NCI-H2227 (cell line): ENCODE results near the gene C16orf92.

ENCODE experiments used
- DNase-seq: peaks from one replicate; lab custom pipeline; 2025; ENCODE audit not compliant: unreplicated experiment; lab: John Stamatoyannopoulos, UW

C16orf92 gene

DNA sequence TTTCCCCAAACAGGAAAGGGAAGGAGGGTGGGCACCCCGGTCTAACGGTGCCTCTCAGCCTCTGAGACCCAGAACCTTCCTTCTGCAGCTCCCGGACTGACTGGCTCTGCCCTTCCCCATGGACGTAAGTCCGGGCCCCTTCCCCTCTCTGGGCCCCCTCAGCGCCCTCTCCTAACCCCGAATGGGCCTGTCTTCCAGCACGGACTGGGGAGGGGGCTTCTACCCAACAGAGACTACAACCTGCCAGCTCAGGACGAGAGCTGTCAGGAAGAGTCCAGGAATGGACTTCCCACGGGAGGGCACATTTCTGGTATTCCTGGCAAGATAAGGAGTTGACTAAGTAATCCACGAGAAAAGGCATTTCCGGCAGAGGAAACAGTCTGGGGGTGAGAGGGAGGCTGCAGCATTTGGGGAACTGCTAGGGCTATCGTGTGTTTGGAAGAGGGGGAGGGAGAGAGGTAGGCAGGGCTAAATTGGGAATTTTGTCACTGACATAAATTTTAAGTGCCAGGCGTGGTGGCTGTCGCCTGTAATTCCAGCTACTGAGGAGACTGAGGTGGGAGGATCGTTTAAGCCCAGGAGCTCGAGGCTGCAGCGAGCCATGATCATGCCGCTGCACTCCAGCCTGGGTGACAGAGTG, 30.5 kb downstream of the C16orf92 start:
- DNase-seq, result no peak

DNA sequence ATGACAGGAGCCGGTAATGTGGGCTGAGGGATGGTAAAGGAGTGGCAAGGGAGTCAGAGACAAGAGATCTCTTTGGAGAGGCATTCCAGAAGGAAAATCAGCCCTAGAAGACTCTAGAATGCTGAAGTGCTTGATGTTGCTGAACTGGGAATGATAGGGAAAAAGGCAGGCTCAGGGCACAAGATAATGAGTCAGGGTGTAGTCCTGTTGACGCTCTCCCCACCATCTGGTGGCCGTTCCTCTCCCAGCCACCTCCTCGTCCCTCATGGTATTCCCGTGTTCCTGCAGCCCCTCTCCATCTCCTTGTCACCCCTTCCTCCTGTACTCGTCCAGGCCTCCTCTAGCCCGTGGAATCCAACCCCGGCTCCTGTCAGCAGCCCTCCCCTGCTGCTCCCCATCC, 31.5 kb downstream of the C16orf92 start:
- DNase-seq, result no peak

DNA sequence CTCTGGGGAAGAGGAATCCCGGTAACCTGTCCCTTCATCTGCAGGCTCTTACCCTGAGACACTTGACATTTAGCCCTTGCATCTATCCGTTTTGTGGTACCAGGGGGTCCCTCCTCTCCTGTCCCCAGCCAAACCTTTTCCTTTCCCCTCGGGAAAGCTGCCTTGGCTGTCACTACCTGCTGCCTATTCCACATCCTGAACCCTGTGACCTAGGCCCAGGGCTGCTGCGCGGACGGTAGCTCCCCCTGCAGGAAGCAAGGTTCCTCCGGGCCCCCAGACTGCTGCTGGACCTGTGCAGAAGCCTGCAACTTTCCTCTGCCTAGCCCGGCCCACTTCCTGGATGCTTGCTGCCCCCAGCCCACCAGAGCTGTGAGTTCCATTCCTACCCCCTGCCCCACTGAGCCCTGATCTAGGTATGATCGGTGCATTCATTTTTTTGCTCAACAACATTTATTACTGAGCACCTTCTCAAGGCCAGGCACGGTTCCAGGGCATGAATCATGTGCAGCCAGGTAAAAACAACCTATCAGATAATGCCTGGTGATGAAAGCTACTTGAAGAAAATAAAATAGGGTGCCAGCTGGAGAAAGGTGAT, 32.1 kb downstream of the C16orf92 start:
- peak; percentile 55 for DNase-seq

DNA sequence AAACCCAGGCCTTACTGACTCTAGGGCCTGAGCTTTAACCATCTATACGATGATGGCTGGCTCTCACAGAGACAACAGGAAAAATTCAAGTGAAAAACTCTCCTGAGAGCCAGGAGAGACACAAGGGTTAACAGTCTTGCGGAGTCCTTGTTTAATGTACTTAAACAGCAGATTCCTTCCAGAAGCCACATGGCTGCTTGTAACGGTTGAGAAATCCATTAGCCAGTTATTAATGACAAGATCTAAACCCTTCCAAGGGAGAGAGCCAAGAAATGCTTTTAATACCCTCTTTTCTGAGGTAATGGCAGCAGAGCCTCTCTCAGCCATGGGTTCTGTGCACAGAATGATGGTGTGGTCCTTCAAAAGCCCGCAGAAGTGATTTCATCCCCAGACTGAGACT, 37.3 kb downstream of the C16orf92 start:
- DNase-seq, result no peak

DNA sequence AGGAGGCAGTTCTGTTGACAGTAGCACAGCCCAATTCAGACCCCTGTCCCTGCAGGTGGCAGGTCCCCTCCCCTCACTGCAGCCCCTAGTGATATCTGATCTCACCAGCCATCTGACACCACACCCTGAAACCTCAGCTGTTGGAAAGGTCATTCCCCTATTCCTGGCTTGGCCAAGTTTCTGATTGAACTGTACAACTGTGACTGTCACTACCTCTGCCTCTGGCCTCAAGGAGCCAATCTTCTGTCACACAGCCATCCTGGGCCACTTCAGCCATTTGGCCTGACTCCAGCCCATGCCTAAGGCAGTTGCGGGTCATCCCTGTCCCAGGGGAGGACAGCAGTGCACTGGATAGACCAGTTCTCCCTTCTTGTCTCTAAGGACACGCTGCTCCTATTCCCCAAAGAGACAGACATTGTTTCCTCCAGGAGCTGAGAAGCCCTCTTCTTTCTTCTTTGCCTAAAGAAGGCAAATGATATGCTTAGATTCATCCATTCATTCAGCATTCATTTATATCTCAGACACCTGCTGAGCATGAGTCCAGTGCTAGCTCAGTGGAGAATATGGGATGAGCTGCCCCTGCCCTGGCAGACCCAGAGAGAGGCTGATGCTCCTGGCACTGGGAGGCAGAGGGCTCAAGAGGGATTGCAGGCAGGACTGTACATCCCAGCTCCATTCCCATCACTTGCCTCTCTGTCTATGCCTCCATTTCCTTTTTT, 38.0 kb downstream of the C16orf92 start:
- DNase-seq, result no peak

DNA sequence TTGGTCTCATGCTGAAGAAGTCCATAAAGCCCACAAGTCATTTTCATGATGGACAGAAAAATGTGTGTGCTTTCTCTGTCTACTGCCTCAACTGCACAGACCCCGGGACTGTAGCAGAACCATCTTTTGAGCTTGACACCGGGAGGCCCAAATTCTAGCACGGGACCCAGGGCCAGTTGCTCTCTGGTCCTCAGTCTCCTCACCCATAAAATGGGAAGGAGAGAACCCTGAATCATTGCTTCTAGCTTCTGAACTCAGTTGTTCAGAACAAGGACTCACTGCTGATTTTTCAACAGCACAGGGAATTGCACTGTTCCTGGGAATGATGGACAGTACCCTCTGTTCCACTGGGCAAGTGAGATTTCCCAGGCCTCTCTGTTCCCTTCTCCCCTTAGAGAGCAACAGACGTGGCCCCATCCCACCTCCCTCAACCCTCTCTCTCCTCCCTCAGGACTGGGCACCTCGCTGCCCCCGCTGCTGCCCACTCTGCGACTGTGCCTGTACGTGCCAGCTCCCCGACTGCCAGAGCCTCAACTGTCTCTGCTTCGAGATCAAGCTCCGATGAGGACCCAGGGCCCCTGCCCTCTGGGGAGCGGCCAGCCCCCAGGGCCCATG, 40.4 kb downstream of the C16orf92 start:
- DNase-seq, result no peak

DNA sequence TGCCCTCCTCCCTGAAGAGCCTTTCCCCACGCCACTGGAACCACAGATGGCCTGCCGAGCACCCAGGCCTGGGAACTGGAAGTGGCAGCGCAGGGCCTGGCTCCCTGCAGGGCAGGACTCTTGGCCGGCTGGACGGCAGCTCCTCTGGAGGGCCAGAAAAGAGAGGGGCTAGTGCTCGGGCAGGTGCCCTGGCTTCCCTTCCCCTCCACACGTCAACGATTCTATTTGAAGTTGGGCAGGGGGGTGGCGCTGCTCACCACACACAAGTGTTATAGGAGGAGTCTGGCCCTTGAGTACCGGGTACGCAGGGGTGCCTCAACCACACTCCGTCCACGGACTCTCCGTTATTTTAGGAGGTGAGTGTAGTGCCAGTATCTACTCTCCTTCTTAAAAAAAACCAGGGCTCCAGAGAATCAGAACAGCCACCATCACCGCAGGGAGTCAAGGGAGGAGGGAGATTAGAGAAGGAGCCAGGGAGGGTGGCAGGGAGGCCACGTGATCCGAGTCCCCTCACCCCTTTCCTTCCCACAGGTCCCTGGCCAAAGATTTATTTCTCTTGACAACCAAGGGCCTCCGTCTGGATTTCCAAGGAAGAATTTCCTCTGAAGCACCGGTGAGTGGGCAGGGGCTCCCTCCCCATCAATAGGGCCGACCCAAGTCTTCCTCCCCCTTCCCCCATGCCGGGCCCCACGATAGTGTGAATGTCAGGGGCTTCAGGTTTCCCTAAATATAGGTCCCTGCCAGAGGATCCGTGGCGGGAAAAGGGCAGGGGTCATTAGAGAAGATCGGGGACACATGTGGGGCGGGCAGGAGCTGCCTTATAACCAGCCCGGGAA, 41.1 kb downstream of the C16orf92 start:
- peak; percentile 68 for DNase-seq

DNA sequence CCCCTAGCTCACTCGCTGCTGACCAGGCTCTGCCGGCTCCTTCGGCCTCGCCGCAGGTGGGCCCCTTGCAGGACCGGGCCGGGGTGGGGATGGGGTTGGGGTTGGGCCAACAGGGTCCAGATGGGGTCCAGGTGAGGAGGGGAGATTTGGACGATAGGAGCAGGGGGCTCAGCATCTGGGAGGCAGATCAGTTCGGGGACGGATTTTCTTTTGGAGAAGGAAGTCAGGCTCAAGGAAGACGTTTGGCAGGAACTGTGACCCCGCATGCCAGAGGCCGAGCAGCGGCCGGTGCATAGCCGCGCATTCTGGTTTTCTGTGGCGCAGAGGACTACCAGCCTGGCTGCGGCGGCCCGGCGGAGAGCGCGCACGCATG, 41.7 kb downstream of the C16orf92 start:
- no peak for DNase-seq

DNA sequence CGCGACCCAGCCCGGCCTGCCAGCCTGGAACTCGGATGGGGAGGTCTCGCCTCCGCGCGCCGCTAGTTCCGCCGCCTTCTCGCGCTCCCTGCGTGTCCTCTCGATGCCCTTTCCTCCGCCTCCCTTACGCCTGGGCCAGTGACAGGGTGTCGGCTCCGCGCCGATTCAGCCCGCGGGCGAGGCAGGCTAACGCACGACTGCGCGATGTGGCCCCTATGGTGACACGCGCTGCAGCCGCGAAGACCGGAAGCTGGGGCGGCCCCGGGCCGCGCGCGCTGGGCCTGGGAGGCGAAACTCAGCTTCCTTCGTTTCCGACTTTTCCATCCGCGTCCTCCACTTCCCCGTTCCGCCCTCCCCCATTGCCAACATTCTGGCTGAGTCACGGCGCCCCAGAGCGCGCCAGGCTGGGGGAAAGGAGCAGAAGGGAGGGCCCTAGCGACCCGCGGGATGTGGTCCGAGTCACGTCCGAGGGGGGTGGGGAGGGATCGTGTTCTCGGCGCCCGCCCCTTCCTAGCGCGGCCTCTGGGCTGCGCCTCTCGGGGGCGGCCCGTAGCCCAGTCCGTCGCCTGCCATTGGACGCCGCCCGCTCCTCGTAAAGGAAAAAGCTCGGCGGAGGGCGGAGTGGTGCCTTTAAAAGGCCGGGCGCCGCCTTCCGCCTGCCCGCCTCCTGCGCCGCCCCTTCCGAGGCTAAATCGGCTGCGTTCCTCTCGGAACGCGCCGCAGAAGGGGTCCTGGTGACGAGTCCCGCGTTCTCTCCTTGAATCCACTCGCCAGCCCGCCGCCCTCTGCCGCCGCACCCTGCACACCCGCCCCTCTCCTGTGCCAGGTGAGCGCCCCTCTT, 42.3 kb downstream of the C16orf92 start, which contains the start of gene ALDOA:
ALDOA (plus strand) TSS at position 659 of the 841 bp plus-strand sequence. CDS start 1,138 bp downstream, outside the sequence.
- peak; percentile 99 for DNase-seq

DNA sequence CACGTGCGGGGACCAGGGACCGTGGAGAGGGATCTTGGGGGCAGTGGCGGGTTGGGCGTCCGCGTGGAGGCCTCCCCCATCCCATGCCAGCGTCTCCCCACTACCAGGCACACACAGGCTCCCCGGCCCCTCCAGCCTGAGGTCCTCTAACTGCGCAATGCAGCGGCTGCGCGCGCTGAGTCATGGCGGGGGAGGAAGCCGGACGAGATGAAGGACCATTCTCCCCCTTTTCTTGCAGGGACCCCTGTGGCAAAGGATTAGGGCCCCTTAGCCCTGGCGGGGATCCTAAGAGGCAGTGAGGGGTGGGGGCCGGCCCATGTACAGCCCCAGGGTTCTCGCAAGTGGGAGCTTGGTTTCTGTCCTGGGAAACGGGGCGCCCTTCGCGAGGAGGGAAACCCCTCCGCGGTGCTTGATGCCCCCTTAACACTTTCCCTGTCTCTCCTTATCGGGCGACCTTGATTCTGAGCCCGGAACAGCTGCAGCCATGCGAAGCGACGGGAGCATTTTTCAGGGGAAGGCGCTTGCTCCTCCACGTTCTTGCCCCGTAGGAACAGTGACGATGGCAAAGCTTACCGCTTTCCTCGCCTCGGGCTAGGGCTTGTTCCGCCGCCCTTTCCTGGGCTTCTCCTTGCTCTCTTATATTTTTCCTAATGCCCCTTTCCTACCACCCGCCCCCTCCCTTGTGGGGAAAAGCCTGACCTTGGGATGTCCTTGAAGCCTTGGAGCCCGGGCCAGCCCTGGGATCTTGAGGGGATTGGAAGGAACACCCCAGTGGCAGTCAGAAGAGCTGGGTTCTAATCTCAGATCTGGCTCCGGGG, 43.2 kb downstream of the C16orf92 start:
- DNase-seq, result peak; percentile 75

DNA sequence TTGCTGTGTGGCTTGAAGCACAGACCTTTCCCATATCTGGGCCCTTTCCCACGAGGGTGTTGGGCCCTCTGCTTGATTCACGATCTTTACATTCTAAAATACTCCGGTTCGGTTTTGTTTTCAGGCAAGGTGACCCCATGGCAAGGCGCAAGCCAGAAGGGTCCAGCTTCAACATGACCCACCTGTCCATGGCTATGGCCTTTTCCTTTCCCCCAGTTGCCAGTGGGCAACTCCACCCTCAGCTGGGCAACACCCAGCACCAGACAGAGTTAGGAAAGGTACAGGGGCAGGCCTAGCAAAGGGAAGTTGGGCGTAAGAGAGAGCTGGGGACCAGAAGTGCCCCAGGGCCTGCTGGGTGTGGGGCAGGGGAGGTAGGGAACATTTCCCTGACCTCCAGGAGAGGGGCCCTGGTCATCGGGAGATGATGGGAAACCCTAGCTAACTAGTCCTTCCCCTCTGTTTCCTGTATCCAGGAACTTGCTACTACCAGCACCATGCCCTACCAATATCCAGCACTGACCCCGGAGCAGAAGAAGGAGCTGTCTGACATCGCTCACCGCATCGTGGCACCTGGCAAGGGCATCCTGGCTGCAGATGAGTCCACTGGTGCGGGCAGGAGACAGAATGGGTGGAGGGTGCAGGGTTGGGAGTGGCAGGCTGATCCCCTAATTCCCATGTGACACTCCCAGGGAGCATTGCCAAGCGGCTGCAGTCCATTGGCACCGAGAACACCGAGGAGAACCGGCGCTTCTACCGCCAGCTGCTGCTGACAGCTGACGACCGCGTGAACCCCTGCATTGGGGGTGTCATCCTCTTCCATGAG, 44.0 kb downstream of the C16orf92 start:
- no peak for DNase-seq

DNA sequence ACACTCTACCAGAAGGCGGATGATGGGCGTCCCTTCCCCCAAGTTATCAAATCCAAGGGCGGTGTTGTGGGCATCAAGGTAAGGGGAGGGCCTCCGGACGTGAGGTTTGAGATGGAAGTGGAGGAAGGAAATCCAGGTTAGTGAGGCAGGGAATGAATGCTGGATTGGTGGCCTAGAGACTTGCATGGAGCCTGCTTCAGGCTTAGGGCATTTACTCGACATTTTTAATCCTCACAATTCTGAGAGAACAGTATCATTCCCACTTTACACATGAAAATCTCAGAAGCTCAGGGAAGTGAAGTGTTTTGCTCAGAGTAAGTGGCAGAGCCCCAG, 44.6 kb downstream of the C16orf92 start:
- DNase-seq, result no peak

DNA sequence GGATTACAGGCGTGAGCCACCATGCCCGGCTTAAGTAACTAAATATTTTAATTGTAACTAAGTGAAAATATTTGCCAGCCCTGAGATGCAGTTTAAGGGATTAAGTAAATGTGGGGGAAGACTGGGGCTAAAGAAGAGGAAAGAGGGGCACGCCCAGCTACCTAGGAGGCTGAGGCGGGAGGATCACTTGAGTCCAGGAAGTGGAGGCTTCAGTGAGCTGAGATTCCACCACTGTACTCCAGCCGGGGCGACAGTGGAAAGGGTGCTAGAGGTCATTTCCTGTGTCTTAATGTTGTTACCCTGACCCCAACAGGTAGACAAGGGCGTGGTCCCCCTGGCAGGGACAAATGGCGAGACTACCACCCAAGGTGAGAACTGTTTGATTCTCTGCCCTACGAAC, 45.3 kb downstream of the C16orf92 start:
- no peak for DNase-seq

DNA sequence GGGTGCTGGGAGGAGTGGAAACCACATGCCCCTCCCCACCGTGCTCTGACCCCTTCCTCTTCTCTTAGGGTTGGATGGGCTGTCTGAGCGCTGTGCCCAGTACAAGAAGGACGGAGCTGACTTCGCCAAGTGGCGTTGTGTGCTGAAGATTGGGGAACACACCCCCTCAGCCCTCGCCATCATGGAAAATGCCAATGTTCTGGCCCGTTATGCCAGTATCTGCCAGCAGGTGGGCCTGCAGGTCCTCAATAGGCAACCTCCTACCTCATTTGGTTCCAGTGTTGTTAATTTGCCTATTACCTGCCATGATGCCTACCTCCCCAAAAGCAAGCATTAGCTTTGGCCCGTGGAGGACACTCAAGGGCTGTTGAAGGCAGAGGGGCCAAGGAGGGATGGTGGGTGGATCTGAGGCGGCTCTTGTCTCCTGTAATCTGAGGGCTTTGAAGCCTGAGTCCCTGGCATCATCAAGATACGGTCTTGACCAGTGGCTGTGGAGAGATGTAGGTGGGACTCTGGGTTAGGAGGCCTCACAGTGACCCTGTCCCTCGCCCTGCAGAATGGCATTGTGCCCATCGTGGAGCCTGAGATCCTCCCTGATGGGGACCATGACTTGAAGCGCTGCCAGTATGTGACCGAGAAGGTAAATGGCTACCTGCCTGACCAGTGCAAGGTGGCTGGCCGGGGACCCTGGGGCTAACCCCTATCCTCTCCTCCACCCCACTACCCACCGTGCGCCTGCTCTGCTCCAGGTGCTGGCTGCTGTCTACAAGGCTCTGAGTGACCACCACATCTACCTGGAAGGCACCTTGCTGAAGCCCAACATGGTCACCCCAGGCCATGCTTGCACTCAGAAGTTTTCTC, 46.0 kb downstream of the C16orf92 start:
- DNase-seq, result peak; percentile 54

DNA sequence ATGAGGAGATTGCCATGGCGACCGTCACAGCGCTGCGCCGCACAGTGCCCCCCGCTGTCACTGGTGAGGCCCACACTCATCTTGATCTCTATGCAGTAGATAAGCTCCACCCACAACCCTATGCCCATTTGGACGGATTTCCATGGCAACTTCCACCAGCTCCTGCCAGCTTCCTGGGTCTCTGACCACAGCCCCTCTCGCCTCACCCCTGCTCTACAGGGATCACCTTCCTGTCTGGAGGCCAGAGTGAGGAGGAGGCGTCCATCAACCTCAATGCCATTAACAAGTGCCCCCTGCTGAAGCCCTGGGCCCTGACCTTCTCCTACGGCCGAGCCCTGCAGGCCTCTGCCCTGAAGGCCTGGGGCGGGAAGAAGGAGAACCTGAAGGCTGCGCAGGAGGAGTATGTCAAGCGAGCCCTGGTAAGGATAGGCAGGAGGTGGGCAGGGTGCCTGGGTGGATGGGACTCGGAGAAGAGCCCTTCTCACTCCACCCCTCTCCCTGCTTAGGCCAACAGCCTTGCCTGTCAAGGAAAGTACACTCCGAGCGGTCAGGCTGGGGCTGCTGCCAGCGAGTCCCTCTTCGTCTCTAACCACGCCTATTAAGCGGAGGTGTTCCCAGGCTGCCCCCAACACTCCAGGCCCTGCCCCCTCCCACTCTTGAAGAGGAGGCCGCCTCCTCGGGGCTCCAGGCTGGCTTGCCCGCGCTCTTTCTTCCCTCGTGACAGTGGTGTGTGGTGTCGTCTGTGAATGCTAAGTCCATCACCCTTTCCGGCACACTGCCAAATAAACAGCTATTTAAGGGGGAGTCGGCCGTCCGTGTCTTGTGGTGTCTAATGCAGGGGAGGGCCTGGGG, 46.8 kb downstream of the C16orf92 start:
- peak; percentile 85 for DNase-seq

DNA sequence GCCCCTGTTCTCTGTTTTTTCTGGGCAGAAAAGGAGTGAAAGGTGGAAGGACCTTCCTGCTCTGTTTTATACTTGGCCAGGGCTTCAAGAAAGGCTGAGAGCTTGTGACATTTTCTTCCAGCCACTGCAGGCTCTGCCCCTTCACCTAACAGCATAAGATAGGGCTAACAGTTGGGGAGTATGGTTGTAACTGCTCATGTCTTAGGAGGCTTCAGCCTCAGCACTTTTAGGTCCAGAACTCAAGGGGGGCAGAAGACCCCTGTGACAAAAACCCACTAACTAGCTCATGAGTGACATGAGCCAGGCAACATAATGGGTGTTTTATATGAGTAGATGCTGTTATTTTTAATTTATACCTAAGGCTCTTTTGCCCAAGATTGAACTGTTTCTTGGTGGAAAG, 47.5 kb downstream of the C16orf92 start:
- DNase-seq, result no peak
